HG02610 (cell line): ENCODE results near the gene TRABD2B.
"Not testable (repeated sequence)": the region's sequence is repeated elsewhere in the genome, so short reads cannot be mapped to it uniquely, and the experiment has no call there.

Experiments
- ATAC-seq: cut with Tn5 transposase; IDR thresholded peaks from one replicate; pipeline ENCODE4 v1.9.1; 2021; ENCODE audit warnings: mild to moderate bottlenecking, moderate library complexity; ENCODE audit not compliant: unreplicated experiment

TRABD2B gene

GRCh38 chr1:47970882-47971281, 26.3 kb downstream of the TRABD2B start:
- no peak for ATAC-seq

GRCh38 chr1:47969478-47969877, 27.7 kb downstream of the TRABD2B start:
- ATAC-seq = no peak

- no peak for ATAC-seq
These were observed 28.7 kb downstream of the TRABD2B start for GRCh38 chr1:47968556-47968888.

- ATAC-seq = no peak
These were observed 29.2 kb downstream of the TRABD2B start for GRCh38 chr1:47967864-47968555.

- ATAC-seq = no peak
These were observed 31.4 kb downstream of the TRABD2B start for GRCh38 chr1:47965816-47966215.

- no peak for ATAC-seq
These were observed 32.5 kb downstream of the TRABD2B start for GRCh38 chr1:47964636-47965035.

GRCh38 chr1:47963568-47964358, 33.4 kb downstream of the TRABD2B start:
- no peak for ATAC-seq

GRCh38 chr1:47962750-47963492, 34.3 kb downstream of the TRABD2B start:
- no peak for ATAC-seq

- not testable (repeated sequence) for ATAC-seq
These were observed 35.4 kb downstream of the TRABD2B start for GRCh38 chr1:47961835-47962234.

- not testable (repeated sequence) for ATAC-seq
These were observed 40.7 kb downstream of the TRABD2B start for GRCh38 chr1:47956491-47956890.

GRCh38 chr1:47953661-47954060, 43.5 kb downstream of the TRABD2B start:
- ATAC-seq = no peak

- ATAC-seq = no peak
These were observed 45.5 kb downstream of the TRABD2B start for GRCh38 chr1:47951545-47952235.

GRCh38 chr1:47951026-47951425, 46.2 kb downstream of the TRABD2B start:
- ATAC-seq = no peak

- ATAC-seq = no peak
These were observed 46.7 kb downstream of the TRABD2B start for GRCh38 chr1:47950471-47950870.

- ATAC-seq = no peak
These were observed 49.1 kb downstream of the TRABD2B start for GRCh38 chr1:47948126-47948525.

- no peak for ATAC-seq
These were observed 49.7 kb downstream of the TRABD2B start for GRCh38 chr1:47947531-47947930.

GRCh38 chr1:47944561-47944960, 52.6 kb downstream of the TRABD2B start:
- ATAC-seq = no peak

- no peak for ATAC-seq
These were observed 55.0 kb downstream of the TRABD2B start for GRCh38 chr1:47942240-47942629.

GRCh38 chr1:47941609-47942239, 55.5 kb downstream of the TRABD2B start:
- ATAC-seq = no peak

- ATAC-seq = no peak
These were observed 56.4 kb downstream of the TRABD2B start for GRCh38 chr1:47940779-47941178.

- no peak for ATAC-seq
These were observed 56.9 kb downstream of the TRABD2B start for GRCh38 chr1:47940326-47940725.
